Transverse colon (tissue), 4 donors: ENCODE measurements around the gene TVP23A. TPM values are rescaled to one million over a fixed set of nuclear protein-coding genes. Genes with fewer than 3 reads are reported as not detected.

ENCODE experiments used
- DNase-seq: peaks from one replicate; pipeline ENCODE4 v3.0.0-alpha.2; 2019
- H3K27ac ChIP-seq, 4 donors: fragments of 200-600 bp; sonication (generic); 2 replicates each; pipeline ENCODE4 v1.5.1; 2016 to 2018; ENCODE audit warnings: inconsistent platforms in 4 of 4
- H3K27me3 ChIP-seq: fragments of 200-600 bp; sonication (generic); 2 replicates; pipeline ENCODE4 v1.5.1; 2017; ENCODE audit warnings: inconsistent platforms
- H3K36me3 ChIP-seq, 4 donors: fragments of 200-600 bp; sonication (generic); 2 replicates each; pipeline ENCODE4 v1.5.1; 2017 to 2019; ENCODE audit warnings: inconsistent platforms in 4 of 4
- H3K4me1 ChIP-seq, 4 donors: fragments of 200-600 bp; sonication (generic); 2 replicates each; pipeline ENCODE4 v1.5.1; 2017 to 2020; ENCODE audit warnings: inconsistent platforms in 4 of 4
- H3K4me3 ChIP-seq, 4 donors: fragments of 200-600 bp; sonication (generic); 1 replicate in 1 of 4; 2 replicates in 3 of 4; pipeline versions ENCODE4 v1.5.1 to v1.6.1; 2017 to 2019; ENCODE audit warnings: inconsistent platforms in 4 of 4
- H3K9me3 ChIP-seq, 2 donors: fragments of 200-600 bp; sonication (generic); 2 replicates each; pipeline ENCODE4 v1.5.1; 2017 to 2019; ENCODE audit warnings: inconsistent platforms in 2 of 2
- EP300 ChIP-seq: sonication (generic); formaldehyde crosslinking; IDR thresholded peaks from one replicate; pipeline ENCODE4 v1.6.1; 2017; ENCODE audit warnings: antibody characterized with exemption, low read depth
- POLR2A ChIP-seq: fragments of 450-650 bp; IDR thresholded peaks from one replicate; pipeline ENCODE4 v1.6.1; 2016; ENCODE audit warnings: antibody characterized with exemption, mild to moderate bottlenecking, moderate library complexity
- POLR2AphosphoS5 ChIP-seq, 3 donors: sonication (generic); formaldehyde crosslinking; IDR thresholded peaks; one replicate each; pipeline ENCODE4 v1.6.1; 2016; ENCODE audit warnings: antibody characterized with exemption in 3 of 3
- WGBS, 2 donors: methylation state at CpG; one replicate each; pipeline ENCODE4 v1.1.5; 2018; ENCODE audit warnings: low coverage in 1 of 2; 5-methylcytosine and 5-hydroxymethylcytosine counted together
- in situ Hi-C, 4 donors: fragments of 200-750 bp; cut with MboI; loops; one replicate each; pipeline versions ENCODE4 v1.15.0 to v1.15.1; 2017; ENCODE audit warnings: low sequenced_read_pairs in 3 of 4, low pct_ligation_motif_present in 1 of 4, low pct_unique_long_range_greater_than_20kb in 1 of 4
- intact Hi-C: fragments of 100-400 bp; cut with DNase I; formaldehyde crosslinking; loops from one replicate; pipeline ENCODE4 v1.15.1; 2023; ENCODE audit warnings: low total_unique reads
- total RNA-seq, 4 donors: library from RNA; depleted of rRNA; stranded (reverse); fragments of >200 nt; gene quantifications; one replicate each; pipeline ENCODE4 v1.1.0, GENCODE V29; 2016
- TF ChIP-seq, protein P1 (sequence below), 5 experiments: fragments of 200-600 bp in 3 of 5; fragments of 450-650 bp in 2 of 5; sonication (generic) in 3 of 5; IDR thresholded peaks; 1 replicate in 2 of 5; 2 replicates in 3 of 5; pipeline ENCODE4 v1.5.1; 2016 to 2017; ENCODE audit warnings: antibody characterized with exemption in 5 of 5, inconsistent platforms in 3 of 5, mild to moderate bottlenecking in 2 of 5, moderate library complexity in 1 of 5

TVP23A gene
- total RNA-seq, 4 donors from 2014 or later, result 0.14 to 0.16 TPM; not detected in 2

GRCh38 chr16:10865991-10866966 is 47.7 kb upstream of the TVP23A start:
- Histone ChIP-seq H3K9me3 (no peaks in the 10 kb centered on the region), H3K27ac (peak overlapping the region in 2 of 4 donors; percentile 20 to 66), H3K36me3 (no peaks in the 10 kb centered on the region), H3K4me3 (no peak overlapping the region), H3K27me3 (no peaks in the 10 kb centered on the region), H3K4me1 (peaks cover 0 to 16% (median 9%) of the 10 kb centered on the region in 4 donors)
- intact Hi-C loops, result no loop called here
- no peak for DNase-seq
- TF ChIP-seq POLR2AphosphoS5 (IDR thresholded peaks at IDR 0.05), result peak in 1 of 3 donors; percentile 20
- TF ChIP-seq, protein P1, sequence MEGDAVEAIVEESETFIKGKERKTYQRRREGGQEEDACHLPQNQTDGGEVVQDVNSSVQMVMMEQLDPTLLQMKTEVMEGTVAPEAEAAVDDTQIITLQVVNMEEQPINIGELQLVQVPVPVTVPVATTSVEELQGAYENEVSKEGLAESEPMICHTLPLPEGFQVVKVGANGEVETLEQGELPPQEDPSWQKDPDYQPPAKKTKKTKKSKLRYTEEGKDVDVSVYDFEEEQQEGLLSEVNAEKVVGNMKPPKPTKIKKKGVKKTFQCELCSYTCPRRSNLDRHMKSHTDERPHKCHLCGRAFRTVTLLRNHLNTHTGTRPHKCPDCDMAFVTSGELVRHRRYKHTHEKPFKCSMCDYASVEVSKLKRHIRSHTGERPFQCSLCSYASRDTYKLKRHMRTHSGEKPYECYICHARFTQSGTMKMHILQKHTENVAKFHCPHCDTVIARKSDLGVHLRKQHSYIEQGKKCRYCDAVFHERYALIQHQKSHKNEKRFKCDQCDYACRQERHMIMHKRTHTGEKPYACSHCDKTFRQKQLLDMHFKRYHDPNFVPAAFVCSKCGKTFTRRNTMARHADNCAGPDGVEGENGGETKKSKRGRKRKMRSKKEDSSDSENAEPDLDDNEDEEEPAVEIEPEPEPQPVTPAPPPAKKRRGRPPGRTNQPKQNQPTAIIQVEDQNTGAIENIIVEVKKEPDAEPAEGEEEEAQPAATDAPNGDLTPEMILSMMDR (IDR thresholded peaks at IDR 0.05), result no peak
- WGBS, 2 donors, result 81 to 100% methylated on average over 1 to 12 of the region's 13 CpGs
- in situ Hi-C loops, result loop anchor here in 1 of 4 donors (25.0 kb wide), 1 partner anchor 104 kb away; no protein-coding TSS in a partner anchor

DNA sequence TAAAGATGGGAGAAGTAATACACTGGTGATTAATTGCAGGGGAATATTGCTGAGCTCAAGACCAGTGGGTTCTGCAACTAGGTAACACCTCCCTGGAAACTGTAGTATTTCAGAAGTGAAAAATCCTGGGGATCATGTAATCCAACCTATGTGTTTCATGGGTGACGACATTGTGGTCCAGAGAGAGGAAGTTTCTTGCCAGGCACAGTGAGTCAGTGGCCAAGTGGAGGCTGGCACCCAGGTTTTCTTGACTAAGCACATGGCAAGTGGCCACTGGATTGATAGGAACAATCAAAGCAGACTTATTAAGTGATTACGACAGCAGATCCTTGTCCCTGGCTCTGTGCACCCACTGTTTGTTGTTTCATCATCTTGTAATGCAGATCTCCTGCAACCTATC is 43.8 kb upstream of the TVP23A start:
- no peaks in the 10 kb centered on the region for H3K9me3 ChIP-seq
- H3K27me3 ChIP-seq, result no peaks in the 10 kb centered on the region
- H3K4me1 ChIP-seq, result no peaks in the 10 kb centered on the region
- WGBS, 2 donors, result 89% methylated on average over 2 of the region's 2 CpGs; no CpG with 5 or more reads in 1 of the 2 donors
- in situ Hi-C loops (loop anchor here in 1 of 4 donors (25.0 kb wide), 1 partner anchor 100 kb away; no protein-coding TSS in a partner anchor), intact Hi-C loops (no loop called here)
- H3K4me3 ChIP-seq, result no peak overlapping the region
- no peak overlapping the region for H3K27ac ChIP-seq
- no peak for DNase-seq
- TF ChIP-seq, protein P1 (IDR thresholded peaks at IDR 0.05), result no peak
- TF ChIP-seq POLR2AphosphoS5 (IDR thresholded peaks at IDR 0.05) (no peak), POLR2A (no peak), EP300 (no peak)
- H3K36me3 ChIP-seq, result no peaks in the 10 kb centered on the region

DNA sequence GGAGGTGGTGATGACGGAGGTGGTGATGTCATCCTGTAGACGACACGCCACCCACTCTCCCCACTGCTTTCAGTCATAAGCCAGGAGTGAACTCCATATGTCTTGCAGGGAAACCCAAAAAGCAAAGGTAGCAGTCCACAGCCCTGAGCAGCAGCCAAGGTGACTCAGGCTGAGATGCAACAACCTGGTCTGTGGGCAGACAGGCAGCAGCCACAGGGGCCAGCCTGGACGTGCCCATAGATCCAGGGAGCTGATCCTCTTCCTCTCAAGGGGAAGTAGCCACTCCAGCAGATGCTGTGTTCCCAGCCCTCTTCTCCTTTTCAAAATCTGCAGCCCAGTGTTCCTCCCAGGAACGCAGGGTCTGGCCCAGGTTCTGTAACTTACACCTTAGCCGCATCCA is 41.1 kb upstream of the TVP23A start:
- Histone ChIP-seq H3K9me3 (no peaks in the 10 kb centered on the region), H3K36me3 (no peaks in the 10 kb centered on the region), H3K4me3 (no peak overlapping the region), H3K27me3 (no peaks in the 10 kb centered on the region), H3K27ac (no peak overlapping the region), H3K4me1 (no peaks in the 10 kb centered on the region)
- TF ChIP-seq POLR2AphosphoS5 (IDR thresholded peaks at IDR 0.05), result no peak
- no peak for TF ChIP-seq EP300
- TF ChIP-seq POLR2A, result no peak
- TF ChIP-seq, protein P1 (IDR thresholded peaks at IDR 0.05), result no peak
- DNase-seq, result no peak
- intact Hi-C loops, result no loop called here
- in situ Hi-C loops, result loop anchor here in 1 of 4 donors (25.0 kb wide), 1 partner anchor 97 kb away; no protein-coding TSS in a partner anchor
- 90 to 91% methylated on average over 6 of the region's 6 CpGs for WGBS, 2 donors

- Histone ChIP-seq H3K27ac (no peak overlapping the region), H3K36me3 (no peaks in the 10 kb centered on the region), H3K4me1 (no peaks in the 10 kb centered on the region), H3K9me3 (no peaks in the 10 kb centered on the region), H3K4me3 (no peak overlapping the region), H3K27me3 (no peaks in the 10 kb centered on the region)
- TF ChIP-seq POLR2A (no peak), POLR2AphosphoS5 (IDR thresholded peaks at IDR 0.05) (no peak), EP300 (no peak)
- TF ChIP-seq, protein P1 (IDR thresholded peaks at IDR 0.05), result no peak
- 50 to 54% methylated on average over 2 of the region's 2 CpGs for WGBS, 2 donors
- no peak for DNase-seq
- in situ Hi-C loops, result loop anchor here in 1 of 4 donors (25.0 kb wide), 1 partner anchor 97 kb away; no protein-coding TSS in a partner anchor
- intact Hi-C loops, result no loop called here
Observed at GRCh38 chr16:10859020-10859419, 40.4 kb upstream of the TVP23A start.
